GM23338 (cell line): Measurements from ENCODE around the gene ITGA7. TPM values are rescaled to one million over a fixed set of nuclear protein-coding genes. Genes with fewer than 3 reads are reported as not detected.

Source experiments
- ATAC-seq: fragments of 200-7000 bp; cut with Tn5 transposase; 3 replicates; pipeline ENCODE4 v1.9.1; 2020
- DNase-seq: peaks from one replicate; pipeline ENCODE4 v3.0.0-alpha.2; 2015; ENCODE audit warnings: low spot score
- H2AFZ ChIP-seq: fragments of 200-600 bp; sonication (generic); 2 replicates; pipeline ENCODE4 v1.8.0; 2016; ENCODE audit warnings: antibody characterized with exemption, mild to moderate bottlenecking, moderate library complexity
- H3F3A ChIP-seq: fragments of 200-600 bp; sonication (generic); replicated peaks from 2 replicates; pipeline ENCODE4 v1.8.0; 2017; ENCODE audit warnings: antibody characterized with exemption, mixed run types, low read depth
- H3K27ac ChIP-seq: fragments of 200-600 bp; sonication (generic); 2 replicates; pipeline ENCODE4 v1.6.1; 2016; ENCODE audit warnings: low read depth
- H3K27me3 ChIP-seq: fragments of 200-600 bp; sonication (generic); 2 replicates; pipeline ENCODE4 v1.8.0; 2016; ENCODE audit warnings: mild to moderate bottlenecking, mixed run types, moderate library complexity; ENCODE audit not compliant: insufficient read depth
- H3K36me3 ChIP-seq: fragments of 200-600 bp; sonication (generic); 2 replicates; pipeline ENCODE4 v1.8.0; 2016; ENCODE audit warnings: mild to moderate bottlenecking; ENCODE audit not compliant: insufficient read depth
- H3K4me1 ChIP-seq: fragments of 200-600 bp; sonication (generic); 2 replicates; pipeline ENCODE4 v1.8.0; 2016; ENCODE audit warnings: mild to moderate bottlenecking, moderate library complexity; ENCODE audit not compliant: insufficient read depth
- H3K4me2 ChIP-seq: fragments of 200-600 bp; sonication (generic); 2 replicates; pipeline ENCODE4 v1.7.1; 2017; ENCODE audit warnings: mixed run types
- H3K4me3 ChIP-seq: fragments of 200-600 bp; sonication (generic); 2 replicates; pipeline ENCODE4 v1.6.1; 2016; ENCODE audit warnings: mixed run types
- H3K79me2 ChIP-seq: fragments of 200-600 bp; sonication (generic); replicated peaks from 2 replicates; pipeline ENCODE4 v1.8.0; 2017; ENCODE audit warnings: mild to moderate bottlenecking; ENCODE audit not compliant: insufficient read depth
- H3K9me2 ChIP-seq: fragments of 200-600 bp; sonication (generic); 2 replicates; pipeline ENCODE4 v1.8.0; 2017; ENCODE audit not compliant: insufficient read depth
- H4K20me1 ChIP-seq: fragments of 200-600 bp; sonication (generic); replicated peaks from 2 replicates; pipeline ENCODE4 v1.8.0; 2017; ENCODE audit warnings: mild to moderate bottlenecking; ENCODE audit not compliant: insufficient read depth
- H3K27ac Mint-ChIP-seq: 2 replicates; pipeline ENCODE4 v1.8.0; 2020; ENCODE audit warnings: inconsistent platforms, mild to moderate bottlenecking, moderate library complexity, mixed read lengths
- H3K27me3 Mint-ChIP-seq: 3 replicates; pipeline ENCODE4 v1.8.0; 2022; ENCODE audit warnings: low read depth, mild to moderate bottlenecking, moderate library complexity, mixed read lengths, inconsistent platforms; ENCODE audit not compliant: insufficient read depth, poor library complexity
- H3K36me3 Mint-ChIP-seq: 3 replicates; pipeline ENCODE4 v1.8.0; 2021; ENCODE audit warnings: low read depth, mild to moderate bottlenecking, inconsistent platforms, moderate library complexity, mixed read lengths
- H3K4me1 Mint-ChIP-seq: 3 replicates; pipeline ENCODE4 v1.8.0; 2020; ENCODE audit warnings: mild to moderate bottlenecking, inconsistent platforms, mixed read lengths
- H3K4me3 Mint-ChIP-seq: 3 replicates; pipeline ENCODE4 v1.8.0; 2021; ENCODE audit warnings: moderate library complexity, mild to moderate bottlenecking, inconsistent platforms, mixed read lengths
- H3K9me3 Mint-ChIP-seq: 3 replicates; pipeline ENCODE4 v1.8.0; 2020; ENCODE audit warnings: moderate library complexity, mild to moderate bottlenecking, inconsistent platforms, mixed read lengths
- CREB1 ChIP-seq: fragments of 250-450 bp; sonication (Bioruptor Pico); IDR thresholded peaks from 2 replicates; pipeline ENCODE4 v1.5.0; 2020; ENCODE audit warnings: low read depth, mild to moderate bottlenecking, moderate library complexity
- ETS1 ChIP-seq: IDR thresholded peaks from 2 replicates; pipeline ENCODE4 v1.6.1; 2016; ENCODE audit warnings: antibody characterized with exemption
- EZH2phosphoT487 ChIP-seq: fragments of 200-600 bp; sonication (generic); IDR thresholded peaks from one replicate; pipeline ENCODE4 v1.8.1; 2018; ENCODE audit warnings: antibody characterized with exemption; ENCODE audit not compliant: unreplicated experiment
- JUNB ChIP-seq: IDR thresholded peaks from one replicate; pipeline ENCODE4 v1.6.1; 2016; ENCODE audit warnings: antibody characterized with exemption; ENCODE audit not compliant: unreplicated experiment
- NANOG ChIP-seq: IDR thresholded peaks from 2 replicates; pipeline ENCODE4 v1.6.1; 2016; ENCODE audit warnings: antibody characterized with exemption, borderline replicate concordance
- STAT1 ChIP-seq: IDR thresholded peaks from one replicate; pipeline ENCODE4 v1.6.1; 2016; ENCODE audit warnings: antibody characterized with exemption; ENCODE audit not compliant: unreplicated experiment
- ZNF114 ChIP-seq: fragments of 250-450 bp; sonication (Bioruptor Pico); IDR thresholded peaks from 2 replicates; pipeline ENCODE4 v1.5.0; 2020; ENCODE audit warnings: mild to moderate bottlenecking, moderate library complexity
- ZNF331 ChIP-seq: fragments of 250-450 bp; sonication (Bioruptor Pico); IDR thresholded peaks from 2 replicates; pipeline ENCODE4 v1.5.0; 2020; ENCODE audit warnings: low read depth, mild to moderate bottlenecking, moderate library complexity
- polyA plus RNA-seq: library from polyadenylated mRNA; unstranded; fragments of >200 nt; fragmentation: Nextera tagmentation; extraction: Ambion mirVana; gene quantifications from 2 replicates; pipeline ENCODE4 v1.2.1, GENCODE V29; 2016
- total RNA-seq: library from RNA; depleted of rRNA; stranded (reverse); fragments of >200 nt; shearing (Covaris generic); gene quantifications from 2 replicates; pipeline ENCODE4 v1.2.3, GENCODE V29; 2014
- TF ChIP-seq, protein P1 (sequence below), 2 experiments: fragments of 200-600 bp in 1 of 2; sonication (generic) in 1 of 2; conservative IDR thresholded peaks; 2 replicates each; pipeline versions ENCODE4 v1.5.1 to v1.6.1; 2016 to 2017; ENCODE audit warnings: antibody characterized with exemption in 2 of 2, low read depth in 2 of 2, mild to moderate bottlenecking in 2 of 2, moderate library complexity in 1 of 2
- TF ChIP-seq, protein P2 (sequence below): IDR thresholded peaks from one replicate; pipeline ENCODE4 v1.6.1; 2018; ENCODE audit warnings: antibody characterized with exemption; ENCODE audit not compliant: unreplicated experiment

ITGA7 gene
- total and polyA plus RNA-seq, 2 experiments from 2014 or later, result 20.0 to 49.1 TPM

DNA sequence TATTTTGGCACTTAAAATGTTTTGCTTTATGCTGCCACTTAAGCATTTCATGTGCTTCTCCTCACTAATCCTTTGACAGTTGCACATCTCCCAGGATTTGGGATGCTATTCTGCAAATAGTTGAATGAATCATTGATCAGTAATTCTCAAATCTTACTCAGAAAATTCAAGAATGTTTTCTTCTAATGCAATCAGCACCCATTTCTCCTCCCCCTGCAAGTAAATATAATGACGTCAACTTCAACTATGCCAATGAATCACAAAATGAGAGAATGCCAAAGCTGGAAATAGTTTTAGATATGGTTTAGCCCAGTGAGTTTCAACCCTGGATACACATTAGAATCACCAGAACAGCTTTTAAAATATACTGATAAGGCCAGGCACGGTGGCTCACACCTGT, 6.0 kb upstream of the ITGA7 start:
- TF ChIP-seq NANOG, result no peak
- TF ChIP-seq JUNB, result no peak
- no peak for TF ChIP-seq ETS1
- TF ChIP-seq, protein P1, sequence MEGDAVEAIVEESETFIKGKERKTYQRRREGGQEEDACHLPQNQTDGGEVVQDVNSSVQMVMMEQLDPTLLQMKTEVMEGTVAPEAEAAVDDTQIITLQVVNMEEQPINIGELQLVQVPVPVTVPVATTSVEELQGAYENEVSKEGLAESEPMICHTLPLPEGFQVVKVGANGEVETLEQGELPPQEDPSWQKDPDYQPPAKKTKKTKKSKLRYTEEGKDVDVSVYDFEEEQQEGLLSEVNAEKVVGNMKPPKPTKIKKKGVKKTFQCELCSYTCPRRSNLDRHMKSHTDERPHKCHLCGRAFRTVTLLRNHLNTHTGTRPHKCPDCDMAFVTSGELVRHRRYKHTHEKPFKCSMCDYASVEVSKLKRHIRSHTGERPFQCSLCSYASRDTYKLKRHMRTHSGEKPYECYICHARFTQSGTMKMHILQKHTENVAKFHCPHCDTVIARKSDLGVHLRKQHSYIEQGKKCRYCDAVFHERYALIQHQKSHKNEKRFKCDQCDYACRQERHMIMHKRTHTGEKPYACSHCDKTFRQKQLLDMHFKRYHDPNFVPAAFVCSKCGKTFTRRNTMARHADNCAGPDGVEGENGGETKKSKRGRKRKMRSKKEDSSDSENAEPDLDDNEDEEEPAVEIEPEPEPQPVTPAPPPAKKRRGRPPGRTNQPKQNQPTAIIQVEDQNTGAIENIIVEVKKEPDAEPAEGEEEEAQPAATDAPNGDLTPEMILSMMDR (conservative IDR thresholded peaks at IDR 0.05; ENCODE audit: low read depth in 2 of 2), result no peak
- TF ChIP-seq CREB1, result no peak
- no peak for TF ChIP-seq EZH2phosphoT487
- no peak for TF ChIP-seq STAT1
- H3K36me3 ChIP-seq, result no peaks in the 10 kb centered on the region
- H3F3A ChIP-seq, result peaks cover 14% of the 10 kb centered on the region; the same call in 1 of the 2 replicates
- Mint-ChIP-seq H3K9me3 (peaks cover 6% of the 10 kb centered on the region; the same call in 2 of the 3 replicates), H3K27ac (no peak overlapping the region), H3K4me3 (no peak overlapping the region), H3K4me1 (peaks cover 36% of the 10 kb centered on the region), H3K27me3 (peaks cover 21% of the 10 kb centered on the region), H3K36me3 (peaks cover 4% of the 10 kb centered on the region; the same call in 2 of the 3 replicates)
- no peak overlapping the region for H3K27ac ChIP-seq
- H4K20me1 ChIP-seq, result no peaks in the 10 kb centered on the region
- H3K4me2 ChIP-seq, result no peak overlapping the region
- H3K4me3 ChIP-seq, result no peak overlapping the region
- peaks cover 10% of the 10 kb centered on the region; the same call in 1 of the 2 replicates for H3K79me2 ChIP-seq
- H3K9me2 ChIP-seq, result no peaks in the 10 kb centered on the region
- no peak overlapping the region for H2AFZ ChIP-seq
- H3K27me3 ChIP-seq, result peaks cover 8% of the 10 kb centered on the region; the same call in 1 of the 2 replicates
- DNase-seq (no peak), ATAC-seq (no peak)
- peaks cover 37% of the 10 kb centered on the region for H3K4me1 ChIP-seq

DNA sequence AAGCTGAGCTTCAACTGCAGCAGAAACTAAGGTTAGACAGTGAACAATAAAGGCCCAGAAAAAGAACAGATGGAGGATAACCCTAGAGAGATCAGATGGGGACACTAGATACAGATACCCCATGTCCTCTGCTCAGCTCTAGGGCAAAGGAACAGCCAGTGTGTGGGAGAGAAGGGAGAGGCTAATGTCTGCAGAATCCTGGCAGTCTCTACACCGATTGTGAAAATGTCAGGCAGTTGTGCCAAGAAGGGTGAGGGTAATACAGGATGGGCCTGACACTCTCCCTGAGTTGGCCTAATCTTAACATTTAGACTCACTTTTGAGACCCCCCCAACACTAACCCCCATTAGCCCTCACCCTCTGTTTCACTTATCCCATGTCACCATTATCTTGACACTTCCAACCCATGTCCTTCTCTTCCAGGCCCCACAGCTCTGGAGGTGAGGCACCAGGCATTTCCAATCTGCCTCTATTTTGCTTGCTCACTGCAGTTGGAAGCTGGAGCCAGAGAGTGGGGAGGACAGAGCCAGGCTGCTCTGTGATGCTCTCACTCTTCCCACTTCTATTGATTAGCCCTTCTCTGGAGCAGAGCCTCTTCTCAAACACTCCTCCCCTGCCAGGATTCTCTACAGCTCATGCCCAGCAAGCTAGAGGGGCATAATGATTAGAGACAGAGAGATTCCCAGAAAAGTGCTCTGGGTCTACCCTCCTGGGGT, 5.2 kb upstream of the ITGA7 start:
- Histone ChIP-seq H3K4me1 (peaks cover 29% of the 10 kb centered on the region), H3K36me3 (no peaks in the 10 kb centered on the region), H3K27ac (no peak overlapping the region), H2AFZ (no peak overlapping the region), H4K20me1 (no peaks in the 10 kb centered on the region), H3F3A (peaks cover 14% of the 10 kb centered on the region; the same call in 1 of the 2 replicates), H3K27me3 (peaks cover 8% of the 10 kb centered on the region; the same call in 1 of the 2 replicates), H3K4me2 (no peak overlapping the region), H3K9me2 (no peaks in the 10 kb centered on the region), H3K79me2 (peaks cover 10% of the 10 kb centered on the region; the same call in 1 of the 2 replicates), H3K4me3 (no peak overlapping the region)
- DNase-seq (no peak), ATAC-seq (no peak)
- TF ChIP-seq, protein P1 (conservative IDR thresholded peaks at IDR 0.05; ENCODE audit: low read depth in 2 of 2), result no peak
- TF ChIP-seq EZH2phosphoT487, result no peak
- no peak for TF ChIP-seq ZNF331 (CRISPR knock-in tag)
- no peak for TF ChIP-seq ZNF114
- TF ChIP-seq, protein P2, sequence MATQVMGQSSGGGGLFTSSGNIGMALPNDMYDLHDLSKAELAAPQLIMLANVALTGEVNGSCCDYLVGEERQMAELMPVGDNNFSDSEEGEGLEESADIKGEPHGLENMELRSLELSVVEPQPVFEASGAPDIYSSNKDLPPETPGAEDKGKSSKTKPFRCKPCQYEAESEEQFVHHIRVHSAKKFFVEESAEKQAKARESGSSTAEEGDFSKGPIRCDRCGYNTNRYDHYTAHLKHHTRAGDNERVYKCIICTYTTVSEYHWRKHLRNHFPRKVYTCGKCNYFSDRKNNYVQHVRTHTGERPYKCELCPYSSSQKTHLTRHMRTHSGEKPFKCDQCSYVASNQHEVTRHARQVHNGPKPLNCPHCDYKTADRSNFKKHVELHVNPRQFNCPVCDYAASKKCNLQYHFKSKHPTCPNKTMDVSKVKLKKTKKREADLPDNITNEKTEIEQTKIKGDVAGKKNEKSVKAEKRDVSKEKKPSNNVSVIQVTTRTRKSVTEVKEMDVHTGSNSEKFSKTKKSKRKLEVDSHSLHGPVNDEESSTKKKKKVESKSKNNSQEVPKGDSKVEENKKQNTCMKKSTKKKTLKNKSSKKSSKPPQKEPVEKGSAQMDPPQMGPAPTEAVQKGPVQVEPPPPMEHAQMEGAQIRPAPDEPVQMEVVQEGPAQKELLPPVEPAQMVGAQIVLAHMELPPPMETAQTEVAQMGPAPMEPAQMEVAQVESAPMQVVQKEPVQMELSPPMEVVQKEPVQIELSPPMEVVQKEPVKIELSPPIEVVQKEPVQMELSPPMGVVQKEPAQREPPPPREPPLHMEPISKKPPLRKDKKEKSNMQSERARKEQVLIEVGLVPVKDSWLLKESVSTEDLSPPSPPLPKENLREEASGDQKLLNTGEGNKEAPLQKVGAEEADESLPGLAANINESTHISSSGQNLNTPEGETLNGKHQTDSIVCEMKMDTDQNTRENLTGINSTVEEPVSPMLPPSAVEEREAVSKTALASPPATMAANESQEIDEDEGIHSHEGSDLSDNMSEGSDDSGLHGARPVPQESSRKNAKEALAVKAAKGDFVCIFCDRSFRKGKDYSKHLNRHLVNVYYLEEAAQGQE, result no peak
- no peak for TF ChIP-seq STAT1
- no peak for TF ChIP-seq CREB1
- TF ChIP-seq JUNB, result no peak
- no peak for TF ChIP-seq ETS1
- Mint-ChIP-seq H3K9me3 (peaks cover 6% of the 10 kb centered on the region; the same call in 2 of the 3 replicates), H3K4me1 (peaks cover 32% of the 10 kb centered on the region), H3K4me3 (no peak overlapping the region; the same call in 2 of the 3 replicates), H3K36me3 (peaks cover 4% of the 10 kb centered on the region; the same call in 2 of the 3 replicates), H3K27ac (no peak overlapping the region), H3K27me3 (peaks cover 24% of the 10 kb centered on the region)
